Esophagus muscularis mucosa (tissue), 4 donors: ENCODE results near the gene ZNF629.

Source experiments
- CTCF ChIP-seq, 3 experiments: fragments of 200-600 bp in 2 of 3; fragments of 450-650 bp in 1 of 3; sonication (generic) in 2 of 3; IDR thresholded peaks; one replicate each; pipeline ENCODE4 v1.5.1; 2017 to 2019; ENCODE audit warnings: antibody characterized with exemption in 3 of 3, mild to moderate bottlenecking in 2 of 3, moderate library complexity in 1 of 3
- EP300 ChIP-seq: sonication (generic); formaldehyde crosslinking; IDR thresholded peaks from one replicate; pipeline ENCODE4 v1.6.1; 2017; ENCODE audit warnings: antibody characterized with exemption
- POLR2AphosphoS5 ChIP-seq, 2 donors: sonication (generic); formaldehyde crosslinking; IDR thresholded peaks; one replicate each; pipeline ENCODE4 v1.6.1; 2017; ENCODE audit warnings: antibody characterized with exemption in 2 of 2

- TF ChIP-seq CTCF (IDR thresholded peaks at IDR 0.05) (no peak), EP300 (no peak), POLR2AphosphoS5 (IDR thresholded peaks at IDR 0.05) (no peak)
Measured at GRCh38 chr16:30747331-30747730, 39.7 kb downstream of the ZNF629 start.
